Endothelial cell of umbilical vein (primary cell): ENCODE results near the gene PAQR7. TPM values are rescaled to one million over a fixed set of nuclear protein-coding genes. Genes with fewer than 3 reads are reported as not detected.

ENCODE experiments used
- BruUV-seq: library from RNA; stranded (reverse); fragments of 400-500 nt; replicated peaks from 2 replicates; lab custom pipeline; 2021; lab: Mats Ljungman, UMichigan
- CTCF ChIA-PET: fragments of 300-600, 350-600 bp; sonication (Branson Sonifier 250); formaldehyde crosslinking; loops from one replicate; lab custom pipeline; 2021; ENCODE audit warnings: antibody characterized with exemption, inconsistent platforms; lab: Charles Lee
- POLR2A ChIA-PET: fragments of 300-600, 350-600 bp; sonication (Branson Sonifier 250); formaldehyde crosslinking; loops from one replicate; lab custom pipeline; 2021; ENCODE audit warnings: antibody characterized with exemption, inconsistent platforms; lab: Charles Lee
- DNase-seq: peaks from one replicate; pipeline ENCODE4 v3.0.0-alpha.2; 2011; ENCODE audit warnings: low read depth, low spot score
- FAIRE-seq: peaks from 2 replicates; lab custom pipeline; 2011; peaks lifted over from hg19 to GRCh38; lab: Jason Lieb, UNC
- H2AFZ ChIP-seq: 2 replicates; pipeline ENCODE4 v1.6.0; 2012; ENCODE audit warnings: low read depth, low read length, control low read depth, inconsistent platforms
- H3K27ac ChIP-seq: 2 replicates; pipeline ENCODE4 v1.5.1; 2011; ENCODE audit warnings: low read depth, mild to moderate bottlenecking, control low read depth, low read length, moderate library complexity; ENCODE audit not compliant: insufficient read depth
- H3K27me3 ChIP-seq, 2 experiments: 2 replicates each; pipeline versions ENCODE4 v1.6.0 to v1.6.1; 2011; ENCODE audit warnings: low read length in 2 of 2, mixed read lengths in 1 of 2; ENCODE audit not compliant: control insufficient read depth in 2 of 2, insufficient read depth in 2 of 2
- H3K36me3 ChIP-seq, 2 experiments: 2 replicates in 1 of 2; 3 replicates in 1 of 2; pipeline ENCODE4 v1.5.1; 2011; ENCODE audit warnings: low read length in 2 of 2, mild to moderate bottlenecking in 1 of 2, moderate library complexity in 1 of 2; ENCODE audit not compliant: control insufficient read depth in 2 of 2, insufficient read depth in 2 of 2; ENCODE audit errors: extremely low read depth in 1 of 2
- H3K4me1 ChIP-seq: 3 replicates; pipeline ENCODE4 v1.5.1; 2011; ENCODE audit warnings: mild to moderate bottlenecking, low read length; ENCODE audit not compliant: control insufficient read depth, insufficient read depth; ENCODE audit errors: extremely low read depth
- H3K4me2 ChIP-seq: 2 replicates; pipeline ENCODE4 v1.6.1; 2011; ENCODE audit warnings: low read length, control low read depth, mixed read lengths; ENCODE audit not compliant: insufficient read depth
- H3K4me3 ChIP-seq, 3 experiments: fragments of 200-600 bp in 1 of 3; sonication (generic), shearing (Covaris generic) in 1 of 3; replicated peaks in 1 of 3; 2 replicates each; pipeline ENCODE4 v1.5.1; 2011 to 2016; ENCODE audit warnings: control low read depth in 3 of 3, low read length in 3 of 3, mild to moderate bottlenecking in 2 of 3, inconsistent platforms in 1 of 3, low read depth in 1 of 3, moderate library complexity in 1 of 3; ENCODE audit not compliant: insufficient read depth in 1 of 3
- H3K79me2 ChIP-seq: 2 replicates; pipeline ENCODE4 v1.6.0; 2012; ENCODE audit warnings: low read length, inconsistent platforms; ENCODE audit not compliant: control insufficient read depth, insufficient read depth
- H3K9ac ChIP-seq: replicated peaks from 2 replicates; pipeline ENCODE3; 2011; ENCODE audit warnings: low read length, control low read depth; ENCODE audit not compliant: insufficient read depth; ENCODE audit errors: extremely low read depth
- H3K9me1 ChIP-seq: replicated peaks from 3 replicates; pipeline ENCODE4 v1.6.0; 2011; ENCODE audit warnings: mild to moderate bottlenecking, low read length; ENCODE audit not compliant: control insufficient read depth, insufficient read depth; ENCODE audit errors: extremely low read depth
- H3K9me3 ChIP-seq: replicated peaks from 2 replicates; pipeline ENCODE4 v1.5.1; 2012; ENCODE audit warnings: low read length, inconsistent platforms; ENCODE audit not compliant: control insufficient read depth, insufficient read depth
- H4K20me1 ChIP-seq: replicated peaks from 2 replicates; pipeline ENCODE3; 2011; ENCODE audit warnings: mild to moderate bottlenecking, low read length; ENCODE audit not compliant: control insufficient read depth, insufficient read depth; ENCODE audit errors: extremely low read depth
- CTCF ChIP-seq, 2 donors: IDR thresholded peaks; 1 replicate in 1 of 2; 2 replicates in 1 of 2; pipeline ENCODE4 v1.5.1; 2011; ENCODE audit warnings: low read length in 2 of 2, mild to moderate bottlenecking in 2 of 2, moderate library complexity in 2 of 2, control low read depth in 1 of 2, inconsistent platforms in 1 of 2, low read depth in 1 of 2; ENCODE audit not compliant: insufficient read depth in 1 of 2; ENCODE audit errors: extremely low read depth in 1 of 2
- EZH2 ChIP-seq: IDR thresholded peaks from 2 replicates; pipeline ENCODE4 v1.6.1; 2012; ENCODE audit warnings: borderline replicate concordance, low read depth, mild to moderate bottlenecking, moderate library complexity, low read length, inconsistent platforms; ENCODE audit not compliant: severe bottlenecking
- FOS ChIP-seq: IDR thresholded peaks from 2 replicates; pipeline ENCODE4 v1.6.1; 2011; ENCODE audit warnings: mild to moderate bottlenecking, low read length, moderate library complexity, borderline replicate concordance; ENCODE audit not compliant: insufficient read depth
- GATA2 ChIP-seq: IDR thresholded peaks from 2 replicates; pipeline ENCODE4 v1.7.0; 2011; ENCODE audit warnings: low read depth, mild to moderate bottlenecking, moderate library complexity, mixed read lengths, low read length; ENCODE audit not compliant: insufficient read length, insufficient read depth
- JUN ChIP-seq: IDR thresholded peaks from 2 replicates; pipeline ENCODE4 v1.6.1; 2011; ENCODE audit warnings: borderline replicate concordance, low read depth; ENCODE audit not compliant: insufficient read length, insufficient read depth
- MAX ChIP-seq: IDR thresholded peaks from 2 replicates; pipeline ENCODE4 v1.6.1; 2011; ENCODE audit not compliant: insufficient read depth, insufficient read length
- MYC ChIP-seq: IDR thresholded peaks from one replicate; pipeline ENCODE4 v1.6.1; 2011; ENCODE audit warnings: mild to moderate bottlenecking, low read depth, low read length
- POLR2A ChIP-seq: IDR thresholded peaks from 2 replicates; pipeline ENCODE4 v1.6.1; 2012; ENCODE audit warnings: low read depth, mild to moderate bottlenecking, control low read depth, low read length
- POLR2AphosphoS5 ChIP-seq: IDR thresholded peaks from 2 replicates; pipeline ENCODE4 v1.6.1; 2012; ENCODE audit warnings: low read depth, mild to moderate bottlenecking, control low read depth, low read length, moderate library complexity; ENCODE audit not compliant: insufficient read depth
- dilution Hi-C: fragments of 300-500 bp; cut with MboI; formaldehyde crosslinking; loops from one replicate; pipeline ENCODE4 v1.15.0; 2019; ENCODE audit warnings: low sequenced_read_pairs; ENCODE audit not compliant: extremely low pct_ligation_motif_present
- intact Hi-C: fragments of 100-400 bp; cut with micrococcal nuclease; formaldehyde crosslinking; loops from one replicate; pipeline ENCODE4 v1.10.0; 2022
- polyA plus RNA-seq, 4 experiments: library from polyadenylated mRNA; depleted of rRNA in 3 of 4; stranded (reverse) in 3 of 4; unstranded in 1 of 4; fragments of >200 nt; gene quantifications; 2 replicates each; pipeline versions ENCODE4 v1.2.1 to v1.2.3, GENCODE V29; 2011 to 2012; ENCODE audit warnings: missing spikeins in 1 of 4
- total RNA-seq: library from RNA; stranded (reverse); gene quantifications from 2 replicates; pipeline ENCODE4 v1.2.3, GENCODE V29; 2021

Gene PAQR7
- total and polyA plus RNA-seq, 2 donors (not counting 3 experiments of a cell fraction or from before 2014, with no cell fraction given), result 8.4 to 10.8 TPM

DNA sequence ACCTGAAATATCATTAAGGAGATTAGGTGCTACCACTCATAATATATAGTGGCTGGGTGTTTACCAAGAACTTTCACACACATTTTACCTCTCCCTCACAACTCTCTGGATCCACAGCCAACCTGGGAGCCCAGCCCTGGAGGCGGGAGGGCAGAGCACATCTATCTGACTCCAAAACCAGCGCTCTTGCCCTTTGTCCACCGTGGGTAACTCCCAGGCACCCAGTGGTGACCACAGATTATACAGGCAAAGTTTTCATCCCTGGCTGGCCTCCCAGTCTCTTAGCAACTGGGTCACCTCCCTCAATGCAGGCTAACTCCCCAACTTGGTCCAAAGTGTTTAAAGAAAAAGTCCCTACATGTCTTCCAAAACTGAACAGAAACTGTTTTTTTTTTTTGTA is 2.4 kb downstream of the PAQR7 start:
- intact Hi-C loops, result no loop called here
- no peak for FAIRE-seq
- dilution Hi-C loops, result no loop called here

DNA sequence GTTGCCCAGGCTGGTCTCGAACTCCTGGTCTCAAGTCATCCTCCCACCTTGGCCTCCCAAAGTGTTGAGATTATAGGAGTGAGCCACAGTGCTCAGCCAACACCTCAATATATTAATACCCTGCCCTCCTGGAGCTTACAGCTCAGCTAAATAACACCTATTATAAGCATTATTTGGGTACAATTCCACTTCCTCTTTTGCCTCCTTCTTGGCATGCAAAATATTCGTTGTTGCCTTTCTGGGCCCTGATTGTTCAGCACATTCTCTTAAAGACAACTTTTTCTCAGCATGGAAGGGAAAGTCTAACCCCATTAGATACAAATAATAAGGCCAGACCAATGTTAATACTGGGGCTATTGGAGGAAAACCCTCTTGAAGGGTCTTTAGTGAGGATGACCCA is 2.8 kb downstream of the PAQR7 start:
- ChIA-PET POLR2A (interaction anchor here (0.7 kb wide), 1 partner anchor 79 kb away, joined by 6 read pairs; no protein-coding TSS in a partner anchor), CTCF (no interaction called here)
- DNase-seq, result no peak
- Histone ChIP-seq H4K20me1 (no peaks in the 10 kb centered on the region), H3K4me2 (no peak overlapping the region), H3K9ac (no peak overlapping the region), H2AFZ (no peak overlapping the region), H3K9me3 (no peaks in the 10 kb centered on the region), H3K36me3 (no peaks in the 10 kb centered on the region), H3K27me3 (no peaks in the 10 kb centered on the region), H3K79me2 (no peaks in the 10 kb centered on the region), H3K27ac (no peak overlapping the region), H3K4me3 (no peak overlapping the region), H3K4me1 (peaks cover 16% of the 10 kb centered on the region), H3K9me1 (no peaks in the 10 kb centered on the region)
- FAIRE-seq, result no peak
- TF ChIP-seq JUN (no peak), POLR2AphosphoS5 (no peak), MAX (no peak), MYC (no peak), EZH2 (no peak), GATA2 (no peak), POLR2A (no peak), CTCF (IDR thresholded peaks at IDR 0.05; ENCODE audit: extremely low read depth in 1 of 2, insufficient read depth in 1 of 2, low read depth in 1 of 2, low read length in 2 of 2) (no peak), FOS (no peak)
- intact Hi-C loops, result no loop called here
- BruUV-seq, result no TSS peak
- dilution Hi-C loops, result no loop called here

More for the DNA sequence above, 2.4 kb downstream of the PAQR7 start:
- no peak overlapping the region for H3K9ac ChIP-seq
- H3K27ac ChIP-seq, result no peak overlapping the region
- no peaks in the 10 kb centered on the region for H3K9me3 ChIP-seq
- ChIA-PET POLR2A (no interaction called here), CTCF (no interaction called here)
- no peak for DNase-seq
- H3K36me3 ChIP-seq, result no peaks in the 10 kb centered on the region
- no peak for TF ChIP-seq GATA2
- no peak for TF ChIP-seq POLR2A
- no peak for TF ChIP-seq FOS
- TF ChIP-seq MYC, result no peak
- no peaks in the 10 kb centered on the region for H3K79me2 ChIP-seq
- peaks cover 16% of the 10 kb centered on the region for H3K4me1 ChIP-seq
- H3K9me1 ChIP-seq, result no peaks in the 10 kb centered on the region
- H4K20me1 ChIP-seq, result no peaks in the 10 kb centered on the region
- no peaks in the 10 kb centered on the region for H3K27me3 ChIP-seq
- no TSS peak for BruUV-seq
- H3K4me2 ChIP-seq, result no peak overlapping the region
- no peak overlapping the region for H2AFZ ChIP-seq
- H3K4me3 ChIP-seq, result no peak overlapping the region
